AG04449 (cell line): Measurements from ENCODE around the gene UBASH3B.

Source experiments
- CTCF ChIA-PET: fragments of 350-600 bp; formaldehyde crosslinking; extraction: SDS; loops from one replicate; lab custom pipeline; 2021; ENCODE audit warnings: antibody characterized with exemption; lab: Yijun Ruan, JAX
- POLR2A ChIA-PET: fragments of 400-600, 350-600 bp; formaldehyde crosslinking; extraction: SDS; loops from one replicate; lab custom pipeline; 2020; ENCODE audit warnings: antibody characterized with exemption, inconsistent platforms; lab: Yijun Ruan, JAX
- DNase-seq: peaks from one replicate; pipeline ENCODE4 v3.0.0-alpha.2; 2010; ENCODE audit warnings: low read depth, low spot score
- H3K4me3 ChIP-seq: 2 replicates; pipeline ENCODE4 v1.5.1; 2011; ENCODE audit warnings: low read depth, mild to moderate bottlenecking, control low read depth, low read length
- TF ChIP-seq, protein P1 (sequence below): IDR thresholded peaks from one replicate; pipeline ENCODE4 v1.5.1; 2011; ENCODE audit warnings: mild to moderate bottlenecking, moderate library complexity, low read length, control low read depth, inconsistent platforms; ENCODE audit not compliant: insufficient read depth; ENCODE audit errors: missing control alignments

Gene UBASH3B

DNA sequence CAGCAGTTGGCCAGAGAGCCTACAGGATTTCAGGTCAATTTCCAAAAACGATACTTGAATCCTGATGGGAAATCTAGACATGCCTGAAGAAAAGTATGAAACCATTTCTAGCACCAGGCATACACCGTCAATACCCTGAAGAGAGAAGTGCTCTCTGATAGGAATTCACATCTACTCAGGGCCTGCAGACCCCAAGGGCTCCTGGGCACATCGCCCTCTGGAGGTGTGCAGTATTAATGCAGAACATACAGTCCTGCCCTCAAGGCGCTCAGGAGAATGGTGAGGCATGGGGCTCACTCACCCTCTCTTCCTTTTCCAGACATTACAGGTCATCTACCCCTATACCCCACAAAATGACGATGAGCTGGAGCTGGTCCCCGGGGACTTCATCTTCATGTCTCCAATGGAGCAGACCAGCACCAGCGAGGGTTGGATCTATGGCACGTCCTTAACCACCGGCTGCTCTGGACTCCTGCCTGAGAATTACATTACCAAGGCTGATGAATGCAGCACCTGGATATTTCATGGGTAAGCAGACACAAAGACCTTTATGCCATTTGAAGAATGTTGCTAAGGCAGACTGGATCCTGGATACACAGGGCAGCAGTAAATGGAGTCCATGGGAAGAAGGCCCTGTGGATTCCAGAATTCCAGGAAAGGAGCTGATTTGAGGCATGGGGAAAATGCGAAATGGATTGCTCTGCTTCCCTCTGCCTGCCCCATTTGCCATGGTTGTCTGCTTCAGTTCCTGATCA is 133.4 kb downstream of the UBASH3B start:
- no peak overlapping the region for H3K4me3 ChIP-seq
- no peak for DNase-seq
- CTCF ChIA-PET, result interaction anchor here (0.7 to 19.8 kb wide), 10 partner anchors 4 to 234 kb away, joined by 3 to 645 read pairs (median 5); no protein-coding TSS in a partner anchor
- POLR2A ChIA-PET, result no interaction called here
- TF ChIP-seq, protein P1, sequence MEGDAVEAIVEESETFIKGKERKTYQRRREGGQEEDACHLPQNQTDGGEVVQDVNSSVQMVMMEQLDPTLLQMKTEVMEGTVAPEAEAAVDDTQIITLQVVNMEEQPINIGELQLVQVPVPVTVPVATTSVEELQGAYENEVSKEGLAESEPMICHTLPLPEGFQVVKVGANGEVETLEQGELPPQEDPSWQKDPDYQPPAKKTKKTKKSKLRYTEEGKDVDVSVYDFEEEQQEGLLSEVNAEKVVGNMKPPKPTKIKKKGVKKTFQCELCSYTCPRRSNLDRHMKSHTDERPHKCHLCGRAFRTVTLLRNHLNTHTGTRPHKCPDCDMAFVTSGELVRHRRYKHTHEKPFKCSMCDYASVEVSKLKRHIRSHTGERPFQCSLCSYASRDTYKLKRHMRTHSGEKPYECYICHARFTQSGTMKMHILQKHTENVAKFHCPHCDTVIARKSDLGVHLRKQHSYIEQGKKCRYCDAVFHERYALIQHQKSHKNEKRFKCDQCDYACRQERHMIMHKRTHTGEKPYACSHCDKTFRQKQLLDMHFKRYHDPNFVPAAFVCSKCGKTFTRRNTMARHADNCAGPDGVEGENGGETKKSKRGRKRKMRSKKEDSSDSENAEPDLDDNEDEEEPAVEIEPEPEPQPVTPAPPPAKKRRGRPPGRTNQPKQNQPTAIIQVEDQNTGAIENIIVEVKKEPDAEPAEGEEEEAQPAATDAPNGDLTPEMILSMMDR, result no peak

DNA sequence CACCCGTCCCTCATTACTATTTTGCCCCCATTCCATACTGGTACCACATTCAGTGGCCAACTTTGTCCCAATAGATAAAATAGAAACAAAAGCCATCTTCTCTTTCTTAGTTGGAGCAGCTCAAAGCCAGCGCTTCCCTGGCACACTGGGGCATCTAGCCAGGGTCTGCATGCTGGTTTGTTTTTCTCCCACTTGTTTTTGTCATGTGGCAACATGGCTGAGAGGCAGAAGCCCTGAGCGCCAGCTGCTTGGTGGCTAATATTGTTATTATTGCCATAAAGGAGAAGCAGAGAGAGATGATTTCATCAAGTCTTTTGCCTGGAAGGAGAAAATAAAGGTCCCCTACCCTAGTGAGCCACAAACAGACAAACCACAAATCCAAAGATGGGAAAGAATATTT is 134.4 kb downstream of the UBASH3B start:
- TF ChIP-seq, protein P1, result no peak
- CTCF ChIA-PET, result interaction anchor here (0.6 to 19.8 kb wide), 6 partner anchors 5 to 275 kb away, joined by 3 to 645 read pairs (median 86); no protein-coding TSS in a partner anchor
- POLR2A ChIA-PET, result no interaction called here
- no peak overlapping the region for H3K4me3 ChIP-seq
- no peak for DNase-seq

DNA sequence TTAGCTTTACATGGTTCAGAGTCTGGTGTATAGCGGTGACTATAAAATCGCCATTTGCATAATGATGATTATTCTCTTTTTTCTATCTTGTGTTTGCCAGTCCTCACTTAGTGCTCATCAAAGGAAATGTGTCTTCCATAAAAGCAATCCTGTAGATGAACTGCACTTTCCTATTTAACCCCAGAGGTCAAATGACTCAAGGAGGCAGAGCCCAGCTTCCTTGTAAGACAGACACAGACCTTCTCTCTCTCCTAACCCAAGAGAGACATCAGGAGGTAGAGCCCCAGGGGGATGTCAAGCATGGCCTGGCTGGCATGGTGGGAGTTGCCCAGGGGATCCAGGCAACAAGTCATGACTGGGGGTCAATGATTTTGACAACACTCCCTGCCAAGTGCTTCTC is 135.9 kb downstream of the UBASH3B start:
- H3K4me3 ChIP-seq, result no peak overlapping the region
- no peak for DNase-seq
- ChIA-PET CTCF (interaction anchor here (0.8 to 19.8 kb wide), 7 partner anchors 7 to 156 kb away, joined by 3 to 645 read pairs (median 5); no protein-coding TSS in a partner anchor), POLR2A (no interaction called here)
- TF ChIP-seq, protein P1, result no peak

DNA sequence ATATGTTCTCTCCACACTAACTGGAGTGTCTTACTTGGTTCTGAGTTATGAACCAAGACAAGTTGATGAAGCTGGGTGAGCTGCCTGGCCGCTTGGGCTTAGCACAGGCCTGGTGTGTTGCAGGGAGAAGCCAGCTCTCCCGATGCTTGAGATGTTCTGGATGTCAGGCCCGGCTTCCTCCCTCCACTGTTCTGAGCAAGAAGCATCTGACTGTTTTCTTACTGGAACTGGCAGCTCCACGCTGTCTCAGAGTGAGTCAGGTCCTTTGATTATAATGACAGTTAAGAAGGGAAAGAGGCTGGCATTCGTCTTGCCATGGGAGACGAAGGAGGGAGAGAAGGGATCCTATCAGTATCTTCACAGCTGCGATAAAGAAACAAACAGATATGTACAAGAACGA is 136.3 kb downstream of the UBASH3B start:
- H3K4me3 ChIP-seq, result no peak overlapping the region
- CTCF ChIA-PET, result interaction anchor here (0.8 to 19.8 kb wide), 8 partner anchors 7 to 210 kb away, joined by 3 to 645 read pairs (median 4); no protein-coding TSS in a partner anchor
- POLR2A ChIA-PET, result no interaction called here
- no peak for DNase-seq
- TF ChIP-seq, protein P1, result no peak

DNA sequence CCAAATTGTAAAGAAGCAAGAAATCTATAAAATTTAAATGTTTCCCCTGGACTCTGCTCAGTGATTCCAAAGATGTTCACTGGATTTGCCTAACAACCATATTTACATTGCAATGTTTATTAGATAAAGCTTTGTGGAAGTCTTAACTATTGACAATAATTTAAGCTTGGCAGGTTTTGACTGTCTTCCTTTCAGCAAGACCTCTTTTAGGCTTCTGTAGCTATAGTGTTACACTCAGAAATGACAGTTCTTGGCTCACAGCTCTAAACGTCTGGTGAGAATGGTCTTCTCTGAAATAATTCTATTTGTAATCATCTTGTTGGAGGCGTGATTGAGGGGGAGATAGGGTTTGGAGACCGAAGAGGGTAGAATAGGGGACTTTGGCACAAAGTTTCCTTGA is 138.0 kb downstream of the UBASH3B start:
- TF ChIP-seq, protein P1, result no peak
- POLR2A ChIA-PET, result no interaction called here

DNA sequence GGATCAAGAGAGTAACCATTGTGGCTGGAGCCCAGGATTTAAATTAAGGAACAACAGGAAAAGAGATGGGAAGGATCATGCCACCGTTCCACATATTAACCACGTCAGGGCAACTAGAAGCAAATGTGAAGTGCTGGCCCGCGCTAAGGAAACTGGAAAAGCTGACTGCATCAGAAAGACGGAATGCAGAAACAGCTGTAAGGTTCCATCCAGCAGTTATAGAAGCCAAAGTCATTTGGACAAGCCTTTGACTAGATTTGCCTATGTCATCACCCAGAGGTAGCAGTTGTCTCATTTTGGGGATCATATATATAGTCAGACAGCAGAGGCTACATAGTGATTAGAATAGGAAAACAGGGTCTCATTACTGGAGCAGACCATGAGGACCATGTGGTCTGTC is 139.8 kb downstream of the UBASH3B start:
- ChIA-PET CTCF (interaction anchor here (1.1 to 10.3 kb wide), 11 partner anchors 11 to 249 kb away, joined by 3 to 165 read pairs (median 7); no protein-coding TSS in a partner anchor), POLR2A (no interaction called here)
- no peak overlapping the region for H3K4me3 ChIP-seq
- DNase-seq, result no peak
- TF ChIP-seq, protein P1, result no peak

More for the DNA sequence above, 138.0 kb downstream of the UBASH3B start:
- H3K4me3 ChIP-seq, result no peak overlapping the region
- CTCF ChIA-PET, result interaction anchor here (1.0 to 19.8 kb wide), 4 partner anchors 9 to 158 kb away, joined by 3 to 645 read pairs (median 158); no protein-coding TSS in a partner anchor
- DNase-seq, result no peak
